Occipital lobe (tissue), 3 donors: Measurements from ENCODE around the gene NBEAL2. TPM values are rescaled to one million over a fixed set of nuclear protein-coding genes. Genes with fewer than 3 reads are reported as not detected.

Experiments
- DNase-seq: peaks from one replicate; lab custom pipeline; 2025; lab: John Stamatoyannopoulos, UW
- small RNA-seq: library from RNA; depleted of rRNA; stranded (forward); fragments of <200 nt; gene quantifications from one replicate; pipeline ENCODE3, GENCODE V24; 2014
- total RNA-seq: library from RNA; depleted of rRNA; stranded (reverse); fragments of >200 nt; gene quantifications from one replicate; pipeline ENCODE4 v1.2.3, GENCODE V29; 2014

Gene NBEAL2
- total RNA-seq, 1 donor from 2014 or later = 3.3 TPM

GRCh38 chr3:47041114-47041513 lies 61.6 kb downstream of the NBEAL2 start:
- no peak for DNase-seq

- DNase-seq = no peak
These were observed 62.8 kb downstream of the NBEAL2 start for GRCh38 chr3:47042231-47042791.

DNA sequence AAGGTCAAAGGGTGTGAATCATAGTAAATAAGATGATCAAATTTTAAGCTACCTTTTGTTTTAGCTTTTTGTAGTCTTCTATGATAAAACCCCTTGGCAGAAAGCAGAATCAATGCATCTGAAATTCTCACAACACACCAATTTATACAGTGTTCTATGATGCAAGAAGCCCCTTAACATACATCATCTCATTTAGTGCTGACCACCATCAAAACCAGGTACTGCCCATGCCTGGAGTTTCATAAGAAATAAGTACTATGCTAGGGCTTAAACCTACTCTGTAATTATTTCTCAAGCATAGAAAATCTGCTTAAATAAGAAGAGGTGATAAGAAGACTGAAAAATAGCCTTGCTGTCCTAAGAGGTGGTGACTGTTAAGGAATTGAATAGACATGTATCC lies 67.6 kb downstream of the NBEAL2 start:
- DNase-seq = no peak

DNA sequence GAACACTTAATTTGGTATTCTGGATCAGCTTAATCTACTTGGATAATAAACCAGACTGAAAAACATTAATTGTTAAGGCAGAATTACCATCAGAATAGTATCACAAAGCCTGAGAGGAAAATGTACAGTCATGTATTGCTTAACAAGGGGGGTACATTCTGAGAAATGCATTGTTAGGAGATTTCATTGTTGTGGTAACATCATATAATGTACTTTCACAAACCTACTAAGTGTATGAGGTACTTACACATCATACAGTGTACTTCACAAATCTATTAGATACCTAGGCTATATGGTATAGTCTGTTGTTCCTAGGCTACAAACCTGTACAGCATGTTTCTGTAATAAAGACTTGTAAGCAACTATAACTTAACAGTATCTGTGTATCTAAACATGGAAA lies 68.2 kb downstream of the NBEAL2 start:
- no peak for DNase-seq

GRCh38 chr3:47054412-47054811 lies 74.9 kb downstream of the NBEAL2 start:
- DNase-seq = no peak

DNA sequence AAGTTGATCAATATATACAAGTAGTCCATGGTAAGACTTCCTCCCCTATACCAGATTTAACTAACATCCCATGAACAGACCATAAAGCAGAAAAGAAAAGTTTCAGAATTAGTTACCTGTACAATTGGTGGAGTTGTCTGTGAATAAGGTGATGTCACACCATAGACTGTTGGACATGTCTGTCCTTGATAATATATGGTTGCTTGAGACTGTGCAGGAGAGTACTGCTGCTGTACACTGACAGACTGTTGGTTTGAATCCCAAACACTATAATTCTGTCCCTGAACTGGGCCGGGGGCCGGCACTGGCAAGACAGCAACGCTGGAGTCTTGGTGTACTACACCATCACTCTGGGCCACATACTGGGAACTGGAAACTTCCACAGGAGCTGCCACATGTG lies 77.2 kb downstream of the NBEAL2 start:
- no peak for DNase-seq

DNA sequence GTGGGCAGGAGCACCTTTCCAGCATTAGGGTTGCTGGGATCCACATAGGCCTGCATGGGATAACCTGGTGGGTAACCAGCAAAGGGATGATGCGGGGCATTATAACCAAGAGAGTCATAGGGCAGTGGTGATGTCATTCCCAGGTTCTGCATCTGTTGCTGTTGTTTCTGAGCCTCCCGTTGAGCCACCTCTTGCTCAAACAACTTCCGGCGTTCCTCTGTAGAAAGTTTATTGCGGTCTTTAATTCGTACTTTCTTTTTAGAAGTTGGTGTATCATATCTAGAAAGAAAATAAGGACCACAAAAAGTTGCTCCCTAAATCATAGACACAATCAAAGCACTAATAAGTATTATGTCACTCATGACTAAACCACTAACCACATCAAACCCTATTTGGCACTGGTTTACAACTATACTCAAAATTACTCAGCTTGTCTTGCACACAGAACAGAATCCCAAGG lies 77.8 kb downstream of the NBEAL2 start:
- DNase-seq = no peak

Small RNAs within 50 kb of the gene (small RNA-seq; reads per million reads assigned to genes)
- not detected for gene MRPL57P3

Other genes starting within 250 kb of the NBEAL2 start
- not detected for gene MYL3, start 116.2 kb upstream of the NBEAL2 start, total RNA-seq
- 2.3 TPM for gene PTH1R, start 101.9 kb upstream of the NBEAL2 start, total RNA-seq
- gene CCDC12, start 2.9 kb upstream of the NBEAL2 start, total RNA-seq = 17.5 TPM
- 78.8 TPM for gene SETD2, start 184.4 kb downstream of the NBEAL2 start, total RNA-seq